NCI-H2029 treated with DMSO at 0.1 percent for 48 hours (cell line): Measurements from ENCODE around the gene TEKT2.
A peak's percentile ranks its signal among the peaks of the same experiment; 100 is the strongest.

Experiments used
- DNase-seq: peaks from one replicate; lab custom pipeline; 2025; lab: John Stamatoyannopoulos, UW

Gene TEKT2, protein sequence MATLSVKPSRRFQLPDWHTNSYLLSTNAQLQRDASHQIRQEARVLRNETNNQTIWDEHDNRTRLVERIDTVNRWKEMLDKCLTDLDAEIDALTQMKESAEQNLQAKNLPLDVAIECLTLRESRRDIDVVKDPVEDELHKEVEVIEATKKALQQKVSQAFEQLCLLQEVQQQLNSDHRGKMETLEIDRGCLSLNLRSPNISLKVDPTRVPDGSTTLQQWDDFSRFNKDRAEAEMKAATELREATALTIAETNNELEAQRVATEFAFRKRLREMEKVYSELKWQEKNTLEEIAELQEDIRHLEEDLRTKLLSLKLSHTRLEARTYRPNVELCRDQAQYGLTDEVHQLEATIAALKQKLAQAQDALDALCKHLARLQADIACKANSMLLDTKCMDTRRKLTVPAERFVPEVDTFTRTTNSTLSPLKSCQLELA

GRCh38 chr1:36083635-36084496 is at the start of gene TEKT2:
TSS of gene TEKT2 (plus strand) at chr1:36084094. CDS start at chr1:36084922, 828 bp downstream.
- DNase-seq, result peak; percentile 11

GRCh38 chr1:36034692-36035091 is 49.2 kb upstream of the TEKT2 start:
- no peak for DNase-seq

DNA sequence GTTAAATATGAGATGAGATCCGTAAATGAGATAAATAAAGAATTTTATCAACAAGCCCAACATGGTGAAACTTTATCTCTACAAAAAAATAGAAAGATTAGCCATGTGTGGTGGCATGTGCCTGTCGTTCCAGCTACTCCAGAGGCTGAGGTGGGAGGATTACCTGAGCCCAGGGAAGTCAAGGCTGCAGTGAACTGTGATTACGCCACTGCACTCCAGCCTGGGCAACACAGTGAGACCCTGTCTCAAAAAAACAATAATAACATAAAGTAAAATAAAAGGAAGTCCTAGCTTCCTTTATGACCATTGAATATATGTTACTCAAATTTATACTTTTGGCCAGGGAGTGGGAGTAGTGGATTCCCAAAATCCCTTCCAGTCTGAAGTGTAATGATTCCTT is 48.7 kb upstream of the TEKT2 start:
- DNase-seq, result no peak

GRCh38 chr1:36040238-36040637 is 43.7 kb upstream of the TEKT2 start:
- DNase-seq, result no peak

DNA sequence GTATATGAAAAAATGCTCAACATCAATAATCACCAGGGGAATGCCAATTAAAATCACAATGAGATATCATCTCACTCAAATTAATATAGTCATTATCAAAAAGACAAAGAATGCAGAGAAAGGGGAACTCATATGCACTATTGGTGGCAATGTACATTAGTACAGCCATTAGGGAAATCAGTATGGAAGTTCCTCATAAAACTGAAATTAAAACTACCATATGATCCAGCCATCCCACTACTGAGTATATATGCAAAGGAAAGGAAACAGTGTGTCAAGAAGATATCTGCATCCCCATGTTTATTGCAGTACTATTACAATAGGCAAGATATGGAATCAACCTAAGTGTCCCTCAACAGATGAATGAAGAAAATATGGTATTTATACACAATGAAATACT is 32.1 kb upstream of the TEKT2 start:
- DNase-seq, result no peak

GRCh38 chr1:36053978-36054377 is 29.9 kb upstream of the TEKT2 start:
- no peak for DNase-seq

GRCh38 chr1:36055706-36056105 is 28.2 kb upstream of the TEKT2 start:
- no peak for DNase-seq

DNA sequence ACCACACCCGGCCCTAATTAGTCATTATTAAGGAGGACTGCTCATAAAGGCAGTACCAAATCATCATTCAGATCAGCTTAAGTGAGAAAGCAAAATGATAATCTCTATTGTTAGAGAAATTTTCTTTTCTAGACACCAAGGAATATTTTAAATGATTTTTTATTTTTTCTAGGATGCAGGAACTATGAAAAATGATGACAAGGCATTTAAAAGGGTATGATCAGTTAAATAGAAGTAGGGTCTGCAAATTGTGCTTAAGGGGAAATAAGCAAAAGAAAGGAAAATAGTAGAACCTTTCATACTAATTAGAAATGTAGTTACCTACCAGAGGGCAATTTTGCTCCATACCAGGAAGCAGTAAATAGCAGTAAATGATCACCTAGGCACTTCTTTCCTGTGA is 21.6 kb upstream of the TEKT2 start:
- DNase-seq, result no peak

- no peak for DNase-seq
Observed at GRCh38 chr1:36067871-36068270, 16.0 kb upstream of the TEKT2 start.

- DNase-seq, result no peak
Observed at GRCh38 chr1:36068866-36069265, 15.0 kb upstream of the TEKT2 start.

GRCh38 chr1:36070349-36070748 is 13.5 kb upstream of the TEKT2 start:
- DNase-seq, result no peak

GRCh38 chr1:36076979-36077573 is 6.8 kb upstream of the TEKT2 start:
- DNase-seq, result no peak

DNA sequence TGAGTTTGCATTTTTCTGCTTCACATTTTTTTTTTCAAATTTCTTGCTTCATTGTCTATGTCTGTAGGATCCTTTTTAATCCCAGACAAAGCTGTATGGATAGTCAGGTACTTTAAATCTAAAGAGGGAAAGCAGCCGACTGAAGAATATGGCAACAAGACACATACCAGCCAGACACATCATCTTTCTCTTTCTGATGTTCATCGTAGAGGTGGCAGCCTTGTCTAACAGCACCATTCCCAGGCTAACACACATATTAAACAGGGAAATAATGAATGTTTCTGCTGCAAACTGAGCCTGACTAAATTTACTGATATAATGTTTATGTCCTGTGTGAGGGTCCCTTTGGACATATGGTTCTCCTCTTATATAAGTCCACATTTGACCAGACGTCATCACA is 3.7 kb upstream of the TEKT2 start:
- no peak for DNase-seq

DNA sequence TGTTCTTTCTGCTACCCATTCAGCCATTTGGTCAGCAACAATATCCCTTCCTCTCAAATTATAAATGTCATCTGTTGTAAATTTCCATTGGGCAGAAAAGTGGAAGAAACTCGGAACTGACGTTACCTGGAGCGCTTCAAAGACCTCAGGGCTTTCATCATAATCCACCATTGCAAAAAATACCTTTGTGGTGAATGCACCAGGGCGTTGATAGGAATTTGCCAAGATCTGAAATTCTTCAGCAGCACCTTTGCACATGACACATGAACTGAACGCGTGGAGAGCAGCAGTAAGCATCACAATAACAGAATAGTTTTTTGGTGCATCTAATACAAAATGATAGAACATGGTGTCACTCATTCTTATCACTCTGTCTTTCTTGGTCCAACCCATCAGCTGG is 3.1 kb upstream of the TEKT2 start:
- DNase-seq, result no peak

DNA sequence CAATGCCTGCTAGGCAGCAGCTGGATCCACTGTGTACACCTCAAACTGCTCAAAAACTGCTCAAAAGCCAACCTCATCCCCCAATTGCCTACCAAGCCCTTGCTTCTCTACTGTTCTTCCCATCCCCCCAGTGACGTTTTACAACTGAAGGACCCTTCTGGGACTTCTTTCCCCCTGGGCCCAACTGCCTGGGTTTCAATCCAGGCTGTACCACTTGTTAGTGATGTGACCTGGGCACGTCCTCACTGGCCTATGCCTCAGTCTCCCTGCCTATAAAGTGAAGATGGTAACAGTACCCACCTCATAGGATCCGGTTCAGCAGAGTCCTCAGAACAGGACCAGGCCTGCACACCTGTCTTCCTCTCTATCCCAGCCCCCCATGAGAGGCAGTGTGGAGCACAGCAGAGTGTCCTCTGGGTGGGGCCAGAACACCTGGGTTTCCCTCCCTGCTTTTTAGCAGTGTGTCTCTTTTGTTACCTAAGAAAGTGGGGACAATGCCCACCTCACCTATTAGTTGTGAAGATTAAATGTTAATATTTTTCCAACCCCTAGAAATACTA is 1.9 kb upstream of the TEKT2 start:
- no peak for DNase-seq

- no peak for DNase-seq
Observed at GRCh38 chr1:36083219-36083618, 675 bp upstream of the TEKT2 start.

- DNase-seq, result no peak
Observed at GRCh38 chr1:36084497-36085115, 712 bp downstream of the TEKT2 start.

- no peak for DNase-seq
Observed at GRCh38 chr1:36085126-36085525, 1.2 kb downstream of the TEKT2 start.

GRCh38 chr1:36085686-36086526 is 2.0 kb downstream of the TEKT2 start:
- DNase-seq, result no peak

GRCh38 chr1:36086529-36087232 is 2.8 kb downstream of the TEKT2 start:
- no peak for DNase-seq
